Fibroblast of skin of right biceps (primary cell): ENCODE results near the gene C10orf71.

Experiments
- DNase-seq: peaks from one replicate; pipeline ENCODE4 v3.0.0-alpha.2; 2013

C10orf71 gene

DNA sequence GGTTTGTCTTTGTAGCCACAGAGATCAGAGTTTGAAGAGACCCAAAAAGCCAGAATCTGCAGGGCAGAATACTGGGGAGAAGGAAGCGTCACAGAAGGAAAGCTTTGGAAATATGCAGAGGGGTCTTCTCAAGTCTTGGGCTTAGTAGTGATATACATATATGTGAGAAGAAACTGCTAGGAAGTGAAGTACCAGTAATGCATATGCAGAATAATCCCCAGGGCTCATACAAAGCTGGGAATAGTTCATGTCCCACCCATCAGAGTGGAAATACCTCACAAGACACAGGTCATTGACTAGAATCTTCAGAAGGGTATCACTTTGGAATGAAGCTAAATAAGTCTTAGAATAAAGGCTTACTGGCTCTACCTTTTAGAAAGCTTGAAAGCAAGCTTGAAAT lies 39.6 kb downstream of the C10orf71 start:
- DNase-seq, result no peak

DNA sequence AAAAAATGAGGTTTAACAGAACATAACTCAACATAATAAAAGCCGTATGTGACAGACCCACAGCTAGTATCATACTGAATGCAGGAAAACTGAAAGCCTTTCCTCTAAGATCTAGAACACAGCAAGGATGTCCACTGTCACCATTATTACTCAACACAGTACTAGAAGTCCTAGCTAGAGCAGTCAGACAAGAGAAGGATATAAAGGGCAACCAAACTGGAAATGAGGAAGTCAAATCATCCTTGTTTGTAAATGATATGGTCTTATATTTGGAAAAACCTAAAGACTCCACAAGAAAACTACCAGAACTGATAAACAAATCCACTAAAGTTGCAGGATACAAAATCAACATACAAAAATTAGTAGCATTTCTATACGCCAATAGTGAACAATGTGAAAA lies 45.9 kb downstream of the C10orf71 start:
- no peak for DNase-seq

DNA sequence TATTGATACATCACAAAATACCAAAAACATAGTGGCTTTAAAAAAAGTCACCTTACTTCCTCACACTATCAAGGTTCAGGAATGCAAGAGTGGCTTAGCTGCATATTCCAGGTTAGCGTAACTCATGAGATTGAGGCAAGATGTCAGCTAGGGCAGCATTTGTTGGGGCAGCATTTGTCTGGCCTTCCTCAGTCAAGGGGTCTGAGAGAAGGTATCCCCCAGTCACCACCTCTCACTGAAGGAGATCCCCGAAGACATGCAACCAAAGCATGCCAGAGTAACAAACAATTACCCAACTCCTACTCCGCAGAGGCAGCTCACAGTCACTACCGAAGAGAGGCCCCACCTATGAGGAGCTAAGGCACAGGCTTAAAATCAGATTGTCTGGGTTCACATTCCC lies 48.4 kb downstream of the C10orf71 start:
- DNase-seq, result no peak

DNA sequence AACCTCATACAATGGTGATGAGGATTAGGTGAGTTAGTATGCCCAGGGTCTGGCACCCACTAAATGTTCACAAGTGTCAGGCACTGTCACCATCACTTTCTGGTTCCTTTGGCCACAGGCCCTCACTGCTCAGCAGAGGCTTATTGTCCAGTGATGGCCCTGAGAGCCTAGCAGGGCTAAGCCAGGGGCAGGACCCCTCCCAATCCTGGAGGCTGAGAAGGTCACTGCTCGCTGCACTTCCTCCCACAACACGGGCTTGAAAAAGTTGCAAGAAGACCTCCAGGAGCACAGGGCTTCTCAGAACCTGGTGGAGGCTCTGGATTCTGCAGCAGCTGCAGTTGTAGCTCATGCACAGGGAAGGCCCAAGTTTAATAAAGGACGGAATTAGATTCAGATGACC lies 48.9 kb downstream of the C10orf71 start:
- DNase-seq, result no peak

DNA sequence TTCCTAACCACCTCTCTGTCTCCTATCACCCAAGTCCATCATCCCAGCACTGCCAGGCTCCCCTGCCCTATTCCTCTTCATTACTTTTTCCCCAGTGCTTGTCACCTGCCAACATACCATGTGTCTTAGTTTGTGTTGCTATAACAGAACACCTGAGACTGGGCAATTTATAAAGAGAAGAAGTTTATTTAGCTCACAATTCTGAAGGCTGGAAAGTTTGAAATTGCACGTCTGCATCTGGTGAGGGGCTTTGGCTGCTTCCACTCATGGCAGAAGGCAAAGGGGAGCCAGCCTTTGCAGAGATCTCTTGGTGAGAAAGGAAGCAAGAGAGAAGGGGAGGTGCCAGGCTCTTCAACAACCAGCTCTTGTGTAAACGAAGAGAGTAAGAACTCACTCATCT lies 49.6 kb downstream of the C10orf71 start:
- DNase-seq, result no peak

DNA sequence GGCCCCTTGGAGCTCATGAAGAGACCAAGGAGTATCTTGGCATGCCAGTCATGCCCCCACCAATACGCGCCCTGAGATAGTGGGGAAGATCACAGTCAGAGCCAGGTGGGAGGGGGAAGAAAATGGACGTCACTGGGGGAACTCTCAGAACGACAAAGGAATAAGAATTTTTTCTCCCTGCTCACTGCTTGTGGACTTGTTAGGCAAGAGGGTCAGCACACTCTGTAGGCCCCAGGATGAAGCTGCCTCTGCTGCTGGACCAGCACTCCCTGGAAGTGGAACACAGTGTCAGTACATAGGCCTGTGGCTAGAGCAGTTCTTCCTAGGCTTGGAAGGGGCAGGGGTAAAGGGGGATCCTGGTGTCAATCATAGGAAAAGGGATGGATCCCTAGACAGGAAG lies 50.4 kb downstream of the C10orf71 start:
- no peak for DNase-seq

DNA sequence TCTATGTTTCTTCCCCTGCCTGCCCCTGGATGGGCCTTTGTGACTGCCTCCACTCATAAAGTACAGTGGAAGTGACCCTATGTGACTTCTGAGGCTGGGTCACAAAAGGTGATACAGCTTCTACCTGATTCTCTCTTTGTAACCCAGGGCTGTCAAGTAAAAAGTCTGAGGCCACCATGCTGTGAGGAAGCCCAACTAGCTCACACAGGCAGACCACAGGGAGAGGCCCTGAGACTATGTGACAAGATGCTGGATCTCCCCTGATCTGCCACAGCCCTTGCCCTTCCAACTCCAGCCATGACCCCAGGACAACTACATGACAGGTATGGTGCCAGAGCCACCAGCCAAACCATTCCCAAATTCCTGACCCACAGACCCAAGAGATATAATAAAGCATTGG lies 51.2 kb downstream of the C10orf71 start:
- no peak for DNase-seq

DNA sequence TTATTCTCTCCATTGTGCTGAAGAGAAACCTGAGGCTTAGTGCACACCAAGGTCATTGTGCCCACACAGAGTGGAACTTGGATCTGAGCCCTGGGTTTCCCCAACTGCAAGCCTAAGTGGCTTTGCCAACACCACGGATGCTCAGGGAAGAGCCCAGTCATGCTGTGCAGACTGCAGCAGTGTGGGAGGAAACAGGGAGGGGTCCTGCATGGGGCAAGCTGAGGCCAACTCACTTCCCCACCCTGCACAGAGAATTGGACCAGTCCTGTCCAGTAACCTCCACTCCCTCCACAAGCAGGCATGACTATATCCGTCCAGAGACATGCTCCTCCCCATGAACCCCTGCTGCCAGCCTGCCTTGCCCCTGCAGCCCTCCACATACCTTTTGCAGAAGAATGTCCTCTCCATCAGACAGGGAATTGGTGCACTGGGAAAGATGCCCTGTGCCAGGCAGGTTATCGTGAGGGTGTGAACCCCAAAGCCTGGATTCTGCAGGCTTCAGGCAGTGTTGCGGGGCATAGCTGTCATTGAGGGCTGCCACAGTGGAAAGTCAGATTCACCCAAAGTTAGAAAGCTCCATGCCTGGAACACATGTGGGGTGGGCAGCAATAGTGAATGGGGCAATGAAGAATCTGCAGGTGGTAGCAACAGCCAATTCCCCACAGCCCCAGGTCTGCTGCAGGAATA lies 52.0 kb downstream of the C10orf71 start:
- DNase-seq, result no peak

DNA sequence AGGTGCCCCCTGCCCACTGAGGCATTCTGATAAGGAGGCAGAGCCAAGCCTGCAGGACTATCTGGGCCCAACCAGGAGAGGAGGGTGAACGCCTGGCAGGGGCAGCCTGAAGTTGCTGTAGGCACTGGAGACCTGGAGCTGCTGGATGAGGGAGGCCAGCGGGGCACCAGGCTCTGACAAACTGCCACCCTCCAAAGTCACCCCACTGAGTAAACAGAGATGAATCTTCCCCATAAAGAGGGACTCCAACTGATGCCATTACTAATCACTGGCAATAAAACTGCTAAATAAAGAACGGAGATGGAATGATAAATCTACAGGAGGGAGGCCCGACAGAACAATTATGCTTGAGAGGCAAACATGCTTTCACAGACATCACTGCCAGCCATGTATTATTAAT lies 52.7 kb downstream of the C10orf71 start:
- DNase-seq, result no peak

DNA sequence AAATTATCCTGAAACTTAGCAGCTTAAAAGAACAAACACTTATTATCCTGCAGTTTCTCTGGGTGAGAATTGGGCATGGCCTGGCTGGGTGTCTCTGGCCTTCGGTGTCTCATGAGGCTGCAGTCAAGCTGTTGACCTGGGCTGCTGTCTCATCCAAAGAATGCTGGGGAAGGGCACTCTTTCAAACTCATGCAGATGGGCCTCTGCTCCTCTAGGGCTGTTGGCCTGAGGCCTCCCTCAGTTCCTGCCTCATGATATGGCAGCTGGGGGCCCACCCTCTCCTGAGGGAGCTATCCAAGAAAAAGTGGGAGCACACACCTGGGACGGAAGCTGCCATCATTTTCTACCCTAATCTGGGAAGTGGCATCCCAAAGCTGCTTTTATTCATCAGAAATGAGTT lies 53.4 kb downstream of the C10orf71 start:
- DNase-seq, result no peak

DNA sequence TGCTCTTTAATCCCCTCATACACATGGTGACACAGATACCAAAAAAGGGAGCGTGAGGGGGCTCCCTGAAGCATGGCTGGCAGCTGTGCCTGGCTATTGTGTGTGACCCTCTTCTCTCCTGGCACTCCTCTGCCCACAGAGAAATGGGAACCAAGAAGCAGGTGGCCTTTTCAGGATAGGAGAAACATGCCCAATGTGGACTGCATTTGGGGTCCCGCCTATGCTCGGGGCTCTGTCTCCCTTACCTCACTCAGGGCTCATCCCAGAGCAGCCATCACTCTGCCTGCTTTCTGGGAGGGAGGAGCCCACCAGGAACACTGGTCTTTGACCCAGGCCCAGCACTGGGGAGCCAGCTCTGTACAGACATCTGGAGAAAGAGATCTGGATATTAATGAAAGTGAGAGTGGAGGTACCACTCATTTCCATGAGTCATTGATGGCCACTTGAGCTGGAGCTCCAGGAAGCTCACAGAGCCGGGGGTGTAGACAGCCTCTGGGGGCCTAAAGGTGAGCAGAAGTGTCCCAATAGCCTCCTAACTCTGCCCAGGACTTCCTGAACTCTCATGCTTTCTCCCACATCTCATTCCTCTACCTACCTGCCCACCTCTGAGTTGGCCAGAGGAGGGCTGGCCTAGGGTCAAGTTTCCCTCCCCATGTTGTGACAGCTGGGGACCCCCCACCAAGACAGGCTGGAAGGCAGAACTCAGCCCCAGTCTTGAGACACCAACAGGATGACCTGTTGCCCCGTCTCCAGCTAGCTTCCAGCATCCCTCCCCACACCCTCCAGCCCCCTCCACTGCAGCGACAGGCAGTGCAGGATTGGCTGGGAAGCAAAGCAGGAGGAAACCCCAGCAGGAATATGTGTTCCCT lies 54.3 kb downstream of the C10orf71 start:
- no peak for DNase-seq

DNA sequence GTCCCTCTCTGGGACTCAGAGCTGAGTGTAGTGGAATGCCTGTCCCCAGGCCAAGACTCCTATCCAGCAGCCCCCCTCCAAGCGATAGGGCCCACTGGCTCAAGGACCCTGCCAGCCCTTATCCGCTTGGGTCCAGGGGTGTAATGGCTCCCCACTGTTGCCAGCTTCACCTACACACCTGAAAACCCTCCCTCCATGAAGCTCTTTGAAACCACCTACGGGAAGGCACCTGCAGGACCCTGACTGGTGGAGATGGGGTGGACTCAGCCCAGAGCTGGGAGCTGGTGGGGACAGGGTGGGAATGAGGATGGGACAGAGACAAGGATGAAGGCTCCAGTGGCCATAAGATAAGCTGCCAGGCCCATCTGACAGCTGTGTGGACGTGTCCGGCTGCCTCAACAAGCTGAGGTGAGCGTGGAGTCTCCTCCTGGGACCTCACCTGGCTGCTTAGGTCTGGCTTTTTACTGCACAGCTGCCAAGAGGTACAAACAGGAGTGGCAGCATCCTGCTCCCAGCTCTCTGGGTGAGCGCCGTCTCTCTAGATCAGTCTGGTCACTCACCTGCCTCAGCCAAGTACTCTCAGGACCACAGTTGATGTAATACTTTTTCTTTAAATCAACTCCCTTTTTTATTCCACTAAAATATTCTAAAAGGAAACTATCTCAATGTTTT lies 55.1 kb downstream of the C10orf71 start:
- DNase-seq, result no peak

DNA sequence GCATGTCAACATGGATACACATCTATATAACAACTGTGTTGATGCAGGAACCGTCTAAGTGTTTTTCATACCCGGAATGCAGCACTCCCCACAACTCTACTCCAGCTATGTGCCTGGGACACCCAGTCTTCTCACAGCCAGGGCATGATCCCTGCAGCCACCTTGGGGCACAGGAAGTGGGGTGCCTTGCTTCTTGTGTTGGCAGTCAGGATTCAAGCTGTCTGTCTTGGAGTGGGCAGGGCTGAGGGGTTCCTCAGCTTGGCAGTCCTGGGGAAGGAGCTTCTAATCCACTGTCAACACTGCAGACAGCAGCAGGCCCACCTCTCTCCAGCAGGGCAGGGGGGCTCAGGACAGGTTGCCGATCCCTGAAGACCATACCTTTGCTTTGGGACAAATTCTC lies 55.6 kb downstream of the C10orf71 start:
- DNase-seq, result no peak

DNA sequence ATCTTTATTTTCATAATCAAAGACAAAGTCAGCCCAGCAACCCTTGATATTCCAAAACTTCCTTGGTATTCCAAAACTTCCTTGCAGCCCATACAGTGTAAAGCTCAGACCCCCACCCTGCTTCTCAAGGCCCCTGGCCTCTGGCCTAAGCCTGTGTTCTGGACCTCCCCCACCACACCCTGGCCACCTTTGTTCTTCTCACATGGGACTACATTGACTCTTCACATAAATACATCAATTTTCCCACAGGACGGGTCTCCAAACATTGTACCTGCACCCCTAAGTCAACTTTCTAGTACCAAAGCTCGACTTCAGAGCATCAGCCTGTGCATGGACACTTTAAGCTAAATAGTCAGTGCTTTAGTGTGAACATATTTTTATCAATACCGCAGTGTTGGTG lies 56.3 kb downstream of the C10orf71 start:
- DNase-seq, result no peak

DNA sequence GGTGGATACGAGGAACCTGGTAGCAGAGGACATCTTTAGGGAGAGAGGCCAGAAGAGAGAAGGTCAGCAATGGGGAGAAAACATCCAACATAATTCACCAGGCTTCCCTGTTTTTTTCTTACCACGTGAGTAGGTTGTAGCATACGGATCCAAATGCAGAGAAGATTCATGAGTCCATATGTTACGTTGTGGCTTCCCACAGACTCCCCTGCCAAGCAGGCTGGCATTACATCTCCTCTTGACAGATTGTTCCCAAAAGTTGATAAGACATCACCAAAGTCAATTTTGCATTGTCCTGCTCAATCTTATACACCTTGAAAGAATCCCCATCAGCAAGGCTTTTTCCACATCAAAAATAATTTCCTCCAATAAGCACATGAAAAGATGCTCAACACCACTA lies 57.2 kb downstream of the C10orf71 start:
- DNase-seq, result no peak

DNA sequence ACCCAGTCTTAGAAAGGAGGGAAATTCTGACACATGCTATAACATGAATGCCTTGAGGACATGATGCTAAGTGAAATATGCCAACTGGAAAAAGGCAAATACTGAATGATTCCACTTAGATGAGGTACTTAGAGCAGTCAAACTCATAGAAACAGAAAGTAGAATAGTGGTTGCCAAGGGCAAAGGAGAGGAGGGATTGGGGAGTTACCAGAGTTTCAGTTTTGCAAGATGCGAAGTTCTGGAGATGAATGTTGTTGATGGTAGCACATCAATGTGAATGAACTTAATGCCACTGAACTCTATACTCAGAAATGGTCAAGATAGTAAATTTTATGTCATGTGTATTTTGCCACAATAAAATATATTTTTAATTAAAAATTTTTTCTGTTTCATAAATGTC lies 58.0 kb downstream of the C10orf71 start:
- no peak for DNase-seq

DNA sequence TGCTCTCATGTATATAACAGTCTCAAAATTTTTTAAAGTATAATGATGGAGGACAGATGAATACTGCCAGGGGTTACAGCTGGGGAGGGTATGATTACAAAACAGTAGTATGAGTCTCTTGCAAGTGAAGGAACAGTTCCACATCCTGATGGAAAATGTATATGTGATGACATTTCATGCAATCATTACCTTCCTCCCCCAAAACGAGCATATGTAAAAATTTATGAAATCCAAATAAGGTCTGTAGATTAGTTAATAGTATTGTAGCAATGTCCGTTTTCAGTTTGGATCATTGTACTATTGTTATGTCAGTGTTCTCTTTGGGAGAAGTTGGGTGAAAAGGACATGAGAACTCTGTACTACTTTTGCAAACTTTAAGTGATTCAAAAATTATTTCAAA lies 58.9 kb downstream of the C10orf71 start:
- DNase-seq, result no peak

DNA sequence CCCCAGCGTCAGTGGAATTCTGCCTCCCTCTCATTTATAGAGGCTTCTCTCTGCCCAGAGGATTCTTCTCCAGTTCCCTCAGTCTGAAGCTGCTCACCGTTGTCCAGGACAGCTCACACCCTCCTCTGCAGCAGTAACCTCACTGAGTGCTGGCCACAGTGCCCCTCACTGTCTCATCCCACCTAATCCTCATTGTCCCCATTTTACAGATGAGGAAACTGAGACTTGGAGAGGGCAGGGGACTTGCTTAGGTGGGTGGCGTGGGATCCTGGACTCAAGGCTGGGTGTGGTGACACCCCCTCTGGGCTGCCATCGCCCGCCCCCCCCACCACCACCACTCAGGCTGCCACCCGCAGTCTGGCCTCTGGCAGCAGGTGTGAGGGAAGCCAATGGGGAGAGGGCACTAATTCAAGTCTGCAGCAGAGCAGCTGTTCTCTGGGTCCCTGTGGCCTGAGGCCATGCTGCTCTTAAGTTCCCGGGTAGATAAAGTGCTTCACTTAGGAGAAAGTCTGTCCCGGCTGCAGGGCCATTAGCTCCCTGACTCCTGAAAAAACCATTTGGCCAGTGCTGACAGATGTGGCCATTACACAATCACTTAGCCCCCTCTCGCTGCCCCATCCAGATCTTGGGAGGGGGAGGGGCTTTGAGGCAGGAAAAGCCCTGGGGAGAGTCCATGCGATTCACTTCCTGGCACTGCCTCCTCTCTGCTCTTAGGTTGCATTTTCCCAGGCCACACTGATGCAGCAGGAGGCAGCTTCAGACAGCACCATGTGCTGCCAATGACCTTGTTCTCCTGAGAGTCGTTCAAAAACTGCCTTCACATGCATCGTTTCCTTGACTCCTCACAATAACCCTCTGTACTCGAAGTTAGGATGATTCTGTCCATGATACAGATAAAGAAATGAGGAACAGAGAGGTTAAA lies 60.6 kb downstream of the C10orf71 start:
- peak; percentile 27 for DNase-seq

DNA sequence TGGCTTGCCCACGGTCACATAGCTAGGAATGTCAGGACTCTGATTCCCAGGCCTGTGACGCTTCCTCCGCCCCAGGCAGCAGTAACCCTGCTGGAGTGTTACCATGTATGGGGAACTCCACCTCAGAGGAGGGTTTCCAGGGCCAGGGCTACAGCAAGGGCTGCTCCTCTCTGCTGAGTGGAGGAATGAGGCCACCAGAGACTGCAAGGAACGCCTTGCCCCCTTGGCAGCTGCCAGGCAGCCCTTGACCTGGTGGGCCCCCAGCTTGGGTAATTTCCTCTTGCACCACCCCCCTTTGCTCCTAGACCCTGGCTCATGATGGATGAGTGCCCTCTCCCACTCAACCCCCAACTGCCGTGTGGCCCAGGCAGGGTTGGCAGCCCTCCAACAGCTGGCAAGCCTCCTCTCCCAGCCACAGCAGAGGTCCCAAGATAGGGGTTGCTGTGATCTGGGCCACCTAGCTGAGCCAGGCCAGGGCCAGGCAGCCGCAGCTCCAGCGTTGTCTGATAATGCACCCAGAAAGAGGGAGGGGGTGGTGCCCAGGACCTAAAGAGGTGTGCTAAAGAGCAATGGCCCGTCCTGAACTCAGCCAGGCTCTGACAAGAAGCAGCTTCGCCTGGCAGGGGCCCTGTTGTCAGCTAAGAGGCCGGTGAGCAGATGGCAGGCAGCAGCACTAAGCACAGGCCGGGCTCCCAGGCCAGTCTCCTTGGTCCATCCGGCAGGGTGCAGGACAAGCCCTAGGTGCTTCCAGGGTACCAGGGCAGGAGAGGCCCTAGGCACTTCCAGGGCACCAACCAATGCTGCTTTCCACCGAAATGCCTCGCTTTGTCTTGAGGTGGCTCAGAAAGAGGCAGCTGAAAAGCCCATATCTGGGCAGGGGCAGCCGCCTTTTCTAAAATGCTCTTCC lies 61.6 kb downstream of the C10orf71 start:
- DNase-seq, result no peak

DNA sequence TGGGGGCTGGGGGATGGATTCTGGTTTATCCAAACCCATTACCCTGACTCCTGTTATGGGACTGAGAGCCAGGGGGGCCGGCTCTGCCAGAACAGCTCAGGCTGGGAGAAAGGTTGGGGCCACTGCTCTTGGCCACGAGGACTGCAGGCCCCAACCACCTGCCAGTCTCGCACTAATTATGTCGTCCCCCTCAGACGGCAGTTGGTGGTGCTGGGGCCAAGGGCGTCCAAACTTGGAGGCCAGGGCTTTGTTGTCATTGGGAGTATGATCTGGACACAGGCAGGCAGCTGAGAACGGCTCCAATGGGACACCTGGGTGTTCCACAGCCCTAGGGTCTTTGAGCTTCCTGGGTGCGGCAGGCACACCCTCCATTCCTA lies 62.2 kb downstream of the C10orf71 start:
- DNase-seq, result no peak

DNA sequence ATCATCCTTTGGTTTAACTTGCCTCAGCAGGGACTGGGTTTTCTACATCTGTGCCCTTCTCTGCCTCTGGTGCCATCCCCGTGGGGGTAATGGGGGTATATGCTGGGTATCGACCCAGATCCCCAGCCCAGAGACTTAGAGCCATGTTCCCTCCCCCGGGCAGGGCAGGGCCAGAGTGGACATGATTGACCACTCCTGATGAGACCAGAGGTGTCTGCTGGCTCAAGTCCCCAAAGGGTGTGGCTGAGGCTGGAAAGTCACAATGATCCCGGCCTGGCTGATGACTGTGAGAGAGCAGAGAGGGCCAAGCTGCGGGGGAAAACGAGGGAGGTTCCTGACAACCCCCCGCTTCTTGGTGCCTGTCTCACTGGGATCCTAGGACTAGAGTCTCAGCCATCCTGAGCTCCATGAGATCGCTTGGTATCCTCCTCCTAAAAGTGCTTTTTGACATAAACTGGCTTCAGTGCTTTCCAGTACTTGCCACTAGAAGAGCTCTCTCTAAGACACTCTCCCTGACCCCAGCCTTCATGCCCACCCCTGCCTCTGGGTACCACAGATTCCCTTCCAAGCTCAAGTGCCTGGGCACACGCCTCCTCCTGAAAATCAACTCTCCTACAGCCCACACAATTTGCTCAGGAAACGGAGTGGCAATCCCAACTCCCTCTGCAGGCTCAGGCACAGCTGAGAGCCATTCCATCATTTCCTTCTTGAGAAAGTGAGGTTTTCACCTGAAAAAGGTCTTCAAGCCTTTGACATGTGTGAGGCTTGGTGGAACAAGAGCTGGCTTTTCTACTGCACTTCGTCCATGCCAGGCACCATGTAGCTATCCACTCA lies 63.0 kb downstream of the C10orf71 start:
- no peak for DNase-seq
